Cardiac fibroblast (primary cell): ENCODE data around the gene RFWD3.

Source experiments
- DNase-seq, 2 donors: peaks; one replicate each; pipeline versions ENCODE4 v3.0.0 to v3.0.0-alpha.2; 2010; ENCODE audit warnings: low read depth in 2 of 2
- H3K4me3 ChIP-seq, 2 donors: replicated peaks in 1 of 2; 1 replicate in 1 of 2; 2 replicates in 1 of 2; pipeline ENCODE4 v1.5.1; 2011; ENCODE audit warnings: low read depth in 2 of 2, low read length in 2 of 2, mild to moderate bottlenecking in 2 of 2, moderate library complexity in 1 of 2
- CTCF ChIP-seq: IDR thresholded peaks from one replicate; pipeline ENCODE4 v1.5.1; 2011; ENCODE audit warnings: low read depth, mild to moderate bottlenecking, low read length, inconsistent platforms

RFWD3 gene

GRCh38 chr16:74596586-74596985 lies 70.1 kb downstream of the RFWD3 start:
- TF ChIP-seq CTCF = no peak
- no peak for DNase-seq

GRCh38 chr16:74592847-74593246 lies 73.8 kb downstream of the RFWD3 start:
- DNase-seq = no peak
- TF ChIP-seq CTCF = no peak

More at GRCh38 chr16:74596586-74596985, 70.1 kb downstream of the RFWD3 start:
- H3K4me3 ChIP-seq = no peak overlapping the region

GRCh38 chr16:74591876-74592650 lies 74.6 kb downstream of the RFWD3 start:
- no peak for TF ChIP-seq CTCF
- DNase-seq = no peak
- H3K4me3 ChIP-seq = no peak overlapping the region

More at GRCh38 chr16:74592847-74593246, 73.8 kb downstream of the RFWD3 start:
- H3K4me3 ChIP-seq = no peak overlapping the region

- TF ChIP-seq CTCF = no peak
- DNase-seq = no peak
- no peak overlapping the region for H3K4me3 ChIP-seq
Observed at GRCh38 chr16:74586948-74587347, 79.7 kb downstream of the RFWD3 start.

- H3K4me3 ChIP-seq = no peak overlapping the region
- no peak for TF ChIP-seq CTCF
- DNase-seq = no peak
Observed at GRCh38 chr16:74585846-74586443, 80.7 kb downstream of the RFWD3 start.

- TF ChIP-seq CTCF = no peak
- no peak for DNase-seq
- H3K4me3 ChIP-seq = no peak overlapping the region
Observed at GRCh38 chr16:74583926-74584666, 82.6 kb downstream of the RFWD3 start.
